WTC11 (cell line): ENCODE results near the gene SLC43A3. TPM values are rescaled to one million over a fixed set of nuclear protein-coding genes. Genes with fewer than 3 reads are reported as not detected.

Source experiments
- ATAC-seq: fragments of 200-7000 bp; cut with Tn5 transposase; 2 replicates; pipeline ENCODE4 v1.10.0; 2021; ENCODE audit warnings: mild to moderate bottlenecking, moderate library complexity
- CTCF ChIA-PET: fragments of 300-600 bp; sonication (Branson Sonifier 250); formaldehyde crosslinking; loops from one replicate; lab custom pipeline; 2021; ENCODE audit warnings: antibody characterized with exemption; lab: Charles Lee
- POLR2A ChIA-PET: fragments of 350-600 bp; sonication (Branson Sonifier 250); formaldehyde crosslinking; loops from one replicate; lab custom pipeline; 2021; ENCODE audit warnings: antibody characterized with exemption; lab: Charles Lee
- DNase-seq: peaks from one replicate; pipeline ENCODE4 v3.0.0; 2021; ENCODE audit warnings: low spot score
- H3K27ac Mint-ChIP-seq: 2 replicates; pipeline ENCODE4 v1.8.0; 2021; ENCODE audit warnings: mixed read lengths
- H3K27me3 Mint-ChIP-seq: 2 replicates; pipeline ENCODE4 v1.8.0; 2021; ENCODE audit warnings: low read depth, mild to moderate bottlenecking, moderate library complexity, mixed read lengths
- H3K36me3 Mint-ChIP-seq: 2 replicates; pipeline ENCODE4 v1.8.0; 2021; ENCODE audit warnings: mixed read lengths
- H3K4me1 Mint-ChIP-seq: 2 replicates; pipeline ENCODE4 v1.8.0; 2022; ENCODE audit warnings: mixed read lengths
- H3K4me3 Mint-ChIP-seq: 2 replicates; pipeline ENCODE4 v1.8.0; 2021; ENCODE audit warnings: mild to moderate bottlenecking, moderate library complexity, mixed read lengths
- H3K9me3 Mint-ChIP-seq: 2 replicates; pipeline ENCODE4 v1.8.0; 2021; ENCODE audit warnings: mixed read lengths
- CREM ChIP-seq: sonication (generic); formaldehyde crosslinking; IDR thresholded peaks from 2 replicates; pipeline ENCODE4 v1.8.1; 2022; ENCODE audit warnings: mild to moderate bottlenecking, missing genetic modification reagents, moderate library complexity
- E2F4 ChIP-seq: sonication (generic); formaldehyde crosslinking; IDR thresholded peaks from 2 replicates; pipeline ENCODE4 v1.8.1; 2022; ENCODE audit warnings: low read depth, mild to moderate bottlenecking, moderate library complexity, missing genetic modification reagents, borderline replicate concordance
- GABPB1 ChIP-seq: sonication (generic); formaldehyde crosslinking; IDR thresholded peaks from 2 replicates; pipeline ENCODE4 v1.8.1; 2023; ENCODE audit warnings: mild to moderate bottlenecking, missing genetic modification reagents
- GTF2I ChIP-seq: fragments of 250-450 bp; sonication (Bioruptor Pico); conservative IDR thresholded peaks from 2 replicates; pipeline ENCODE4 v1.4.0; 2021; ENCODE audit warnings: mild to moderate bottlenecking
- IRF1 ChIP-seq: sonication (generic); formaldehyde crosslinking; IDR thresholded peaks from 2 replicates; pipeline ENCODE4 v1.8.0; 2023; ENCODE audit warnings: missing genetic modification reagents
- KAT7 ChIP-seq: sonication (generic); formaldehyde crosslinking; IDR thresholded peaks from 2 replicates; pipeline ENCODE4 v1.8.1; 2023; ENCODE audit warnings: missing genetic modification reagents, mild to moderate bottlenecking, borderline replicate concordance
- NFYB ChIP-seq: sonication (generic); formaldehyde crosslinking; conservative IDR thresholded peaks from 2 replicates; pipeline ENCODE4 v1.8.0; 2022; ENCODE audit warnings: low read depth, missing genetic modification reagents
- SMAD4 ChIP-seq: sonication (generic); formaldehyde crosslinking; IDR thresholded peaks from 2 replicates; pipeline ENCODE4 v1.8.0; 2022; ENCODE audit warnings: mild to moderate bottlenecking, missing genetic modification reagents
- TCF7 ChIP-seq: sonication (generic); formaldehyde crosslinking; IDR thresholded peaks from 2 replicates; pipeline ENCODE4 v1.8.0; 2022; ENCODE audit warnings: mild to moderate bottlenecking, low read depth, missing genetic modification reagents, moderate library complexity
- total RNA-seq: library from RNA; stranded (reverse); gene quantifications from 3 replicates; pipeline ENCODE4 v1.2.3, GENCODE V29; 2021
- TF ChIP-seq, protein P1 (sequence below): sonication (generic); formaldehyde crosslinking; IDR thresholded peaks from 2 replicates; pipeline ENCODE4 v1.8.0; 2022; ENCODE audit warnings: mild to moderate bottlenecking, missing genetic modification reagents
- TF ChIP-seq, protein P2 (sequence below): sonication (generic); formaldehyde crosslinking; IDR thresholded peaks from 2 replicates; pipeline ENCODE4 v1.8.0; 2022; ENCODE audit warnings: missing genetic modification reagents
- TF ChIP-seq, protein P3 (sequence below): sonication (generic); formaldehyde crosslinking; IDR thresholded peaks from 2 replicates; pipeline ENCODE4 v1.8.1; 2023; ENCODE audit warnings: mild to moderate bottlenecking, missing genetic modification reagents, borderline replicate concordance
- TF ChIP-seq, protein P4 (sequence below): sonication (generic); formaldehyde crosslinking; IDR thresholded peaks from 2 replicates; pipeline ENCODE4 v1.8.0; 2022; ENCODE audit warnings: mild to moderate bottlenecking, missing genetic modification reagents

SLC43A3 gene
- total RNA-seq, 1 experiment from 2014 or later = 22.6 TPM

GRCh38 chr11:57438345-57439285, 11.7 kb upstream of the SLC43A3 start (continued):
- TF ChIP-seq, protein P1, sequence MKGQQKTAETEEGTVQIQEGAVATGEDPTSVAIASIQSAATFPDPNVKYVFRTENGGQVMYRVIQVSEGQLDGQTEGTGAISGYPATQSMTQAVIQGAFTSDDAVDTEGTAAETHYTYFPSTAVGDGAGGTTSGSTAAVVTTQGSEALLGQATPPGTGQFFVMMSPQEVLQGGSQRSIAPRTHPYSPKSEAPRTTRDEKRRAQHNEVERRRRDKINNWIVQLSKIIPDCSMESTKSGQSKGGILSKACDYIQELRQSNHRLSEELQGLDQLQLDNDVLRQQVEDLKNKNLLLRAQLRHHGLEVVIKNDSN (CRISPR knock-in tag) = no peak
- TF ChIP-seq, protein P2, sequence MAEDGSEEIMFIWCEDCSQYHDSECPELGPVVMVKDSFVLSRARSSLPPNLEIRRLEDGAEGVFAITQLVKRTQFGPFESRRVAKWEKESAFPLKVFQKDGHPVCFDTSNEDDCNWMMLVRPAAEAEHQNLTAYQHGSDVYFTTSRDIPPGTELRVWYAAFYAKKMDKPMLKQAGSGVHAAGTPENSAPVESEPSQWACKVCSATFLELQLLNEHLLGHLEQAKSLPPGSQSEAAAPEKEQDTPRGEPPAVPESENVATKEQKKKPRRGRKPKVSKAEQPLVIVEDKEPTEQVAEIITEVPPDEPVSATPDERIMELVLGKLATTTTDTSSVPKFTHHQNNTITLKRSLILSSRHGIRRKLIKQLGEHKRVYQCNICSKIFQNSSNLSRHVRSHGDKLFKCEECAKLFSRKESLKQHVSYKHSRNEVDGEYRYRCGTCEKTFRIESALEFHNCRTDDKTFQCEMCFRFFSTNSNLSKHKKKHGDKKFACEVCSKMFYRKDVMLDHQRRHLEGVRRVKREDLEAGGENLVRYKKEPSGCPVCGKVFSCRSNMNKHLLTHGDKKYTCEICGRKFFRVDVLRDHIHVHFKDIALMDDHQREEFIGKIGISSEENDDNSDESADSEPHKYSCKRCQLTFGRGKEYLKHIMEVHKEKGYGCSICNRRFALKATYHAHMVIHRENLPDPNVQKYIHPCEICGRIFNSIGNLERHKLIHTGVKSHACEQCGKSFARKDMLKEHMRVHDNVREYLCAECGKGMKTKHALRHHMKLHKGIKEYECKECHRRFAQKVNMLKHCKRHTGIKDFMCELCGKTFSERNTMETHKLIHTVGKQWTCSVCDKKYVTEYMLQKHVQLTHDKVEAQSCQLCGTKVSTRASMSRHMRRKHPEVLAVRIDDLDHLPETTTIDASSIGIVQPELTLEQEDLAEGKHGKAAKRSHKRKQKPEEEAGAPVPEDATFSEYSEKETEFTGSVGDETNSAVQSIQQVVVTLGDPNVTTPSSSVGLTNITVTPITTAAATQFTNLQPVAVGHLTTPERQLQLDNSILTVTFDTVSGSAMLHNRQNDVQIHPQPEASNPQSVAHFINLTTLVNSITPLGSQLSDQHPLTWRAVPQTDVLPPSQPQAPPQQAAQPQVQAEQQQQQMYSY (CRISPR knock-in tag) = no peak
- no peak for TF ChIP-seq GTF2I (CRISPR knock-in tag)
- no peak for TF ChIP-seq TCF7
- no peak for TF ChIP-seq NFYB (CRISPR knock-in tag)
- no peak for TF ChIP-seq E2F4 (CRISPR knock-in tag)

GRCh38 chr11:57436031-57436430, 9.1 kb upstream of the SLC43A3 start:
- H3K27me3 Mint-ChIP-seq = peaks cover 4% of the 10 kb centered on the region
- H3K4me1 Mint-ChIP-seq = peaks cover 2% of the 10 kb centered on the region; the same call in 1 of the 2 replicates
- H3K9me3 Mint-ChIP-seq = no peaks in the 10 kb centered on the region
- TF ChIP-seq CREM (CRISPR knock-in tag) (no peak), SMAD4 (CRISPR knock-in tag) (no peak), KAT7 (CRISPR knock-in tag) (no peak)
- TF ChIP-seq, protein P2 (CRISPR knock-in tag) = no peak
- TF ChIP-seq, all 79 proteins: peak for 0
- no peak for ATAC-seq
- ChIA-PET POLR2A (no interaction called here), CTCF (interaction anchor here (0.8 to 1.3 kb wide), 3 partner anchors 10 to 22 kb away, joined by 5 to 6 read pairs (median 5); partner anchors contain the start of gene SLC43A3)
- DNase-seq = no peak
- Mint-ChIP-seq H3K27ac (no peak overlapping the region), H3K36me3 (no peaks in the 10 kb centered on the region), H3K4me3 (no peak overlapping the region)

DNA sequence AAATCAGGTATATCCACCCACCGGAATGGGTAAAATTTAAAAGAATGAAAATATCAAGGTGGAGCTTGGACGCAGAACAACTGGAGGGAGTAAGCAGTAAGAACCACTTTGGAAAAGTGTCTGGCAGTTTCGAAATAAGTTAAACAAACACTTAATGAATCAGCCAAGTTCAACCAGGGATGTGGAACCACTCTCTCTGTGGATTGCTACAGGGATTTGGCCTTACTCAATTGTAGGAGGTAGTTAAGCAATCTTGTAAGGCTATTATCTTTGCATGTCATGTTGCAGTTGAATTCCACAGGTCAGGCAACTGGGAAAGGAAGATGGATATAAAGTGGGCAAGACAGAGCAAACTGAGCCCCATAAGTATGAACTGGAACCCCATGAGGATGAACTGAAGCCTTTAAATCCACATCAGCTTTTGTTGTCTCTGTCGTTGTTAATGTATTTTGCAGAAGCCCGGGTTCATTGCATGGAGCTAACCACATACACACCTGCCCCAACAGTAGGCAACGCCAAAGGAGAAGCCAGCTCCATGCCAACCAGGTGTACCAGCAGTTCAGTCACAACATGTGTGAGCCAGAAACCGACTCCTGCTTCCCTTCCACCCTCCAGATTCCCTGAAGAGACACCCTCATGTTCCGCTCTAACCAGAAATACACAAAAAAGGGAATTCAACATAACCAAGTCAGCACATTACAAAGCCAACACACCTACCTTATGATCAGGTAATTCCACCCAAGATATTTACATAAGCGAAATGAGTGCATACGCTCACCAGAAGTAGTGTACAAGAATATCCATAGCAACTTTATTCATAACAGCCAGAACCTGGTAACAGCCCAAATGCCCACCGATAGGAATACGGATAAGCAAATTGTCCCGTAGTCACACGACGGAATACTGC, 8.0 kb upstream of the SLC43A3 start:
- DNase-seq (no peak), ATAC-seq (no peak)
- no peak overlapping the region for H3K27ac Mint-ChIP-seq
- H3K4me1 Mint-ChIP-seq = peaks cover 2% of the 10 kb centered on the region; the same call in 1 of the 2 replicates
- ChIA-PET CTCF (interaction anchor here (1.1 kb wide), 1 partner anchor 75 kb away, joined by 3 read pairs; no protein-coding TSS in a partner anchor), POLR2A (no interaction called here)
- no peak overlapping the region for H3K4me3 Mint-ChIP-seq
- H3K27me3 Mint-ChIP-seq = peaks cover 7% of the 10 kb centered on the region
- no peaks in the 10 kb centered on the region for H3K36me3 Mint-ChIP-seq
- no peaks in the 10 kb centered on the region for H3K9me3 Mint-ChIP-seq
- TF ChIP-seq, protein P3, sequence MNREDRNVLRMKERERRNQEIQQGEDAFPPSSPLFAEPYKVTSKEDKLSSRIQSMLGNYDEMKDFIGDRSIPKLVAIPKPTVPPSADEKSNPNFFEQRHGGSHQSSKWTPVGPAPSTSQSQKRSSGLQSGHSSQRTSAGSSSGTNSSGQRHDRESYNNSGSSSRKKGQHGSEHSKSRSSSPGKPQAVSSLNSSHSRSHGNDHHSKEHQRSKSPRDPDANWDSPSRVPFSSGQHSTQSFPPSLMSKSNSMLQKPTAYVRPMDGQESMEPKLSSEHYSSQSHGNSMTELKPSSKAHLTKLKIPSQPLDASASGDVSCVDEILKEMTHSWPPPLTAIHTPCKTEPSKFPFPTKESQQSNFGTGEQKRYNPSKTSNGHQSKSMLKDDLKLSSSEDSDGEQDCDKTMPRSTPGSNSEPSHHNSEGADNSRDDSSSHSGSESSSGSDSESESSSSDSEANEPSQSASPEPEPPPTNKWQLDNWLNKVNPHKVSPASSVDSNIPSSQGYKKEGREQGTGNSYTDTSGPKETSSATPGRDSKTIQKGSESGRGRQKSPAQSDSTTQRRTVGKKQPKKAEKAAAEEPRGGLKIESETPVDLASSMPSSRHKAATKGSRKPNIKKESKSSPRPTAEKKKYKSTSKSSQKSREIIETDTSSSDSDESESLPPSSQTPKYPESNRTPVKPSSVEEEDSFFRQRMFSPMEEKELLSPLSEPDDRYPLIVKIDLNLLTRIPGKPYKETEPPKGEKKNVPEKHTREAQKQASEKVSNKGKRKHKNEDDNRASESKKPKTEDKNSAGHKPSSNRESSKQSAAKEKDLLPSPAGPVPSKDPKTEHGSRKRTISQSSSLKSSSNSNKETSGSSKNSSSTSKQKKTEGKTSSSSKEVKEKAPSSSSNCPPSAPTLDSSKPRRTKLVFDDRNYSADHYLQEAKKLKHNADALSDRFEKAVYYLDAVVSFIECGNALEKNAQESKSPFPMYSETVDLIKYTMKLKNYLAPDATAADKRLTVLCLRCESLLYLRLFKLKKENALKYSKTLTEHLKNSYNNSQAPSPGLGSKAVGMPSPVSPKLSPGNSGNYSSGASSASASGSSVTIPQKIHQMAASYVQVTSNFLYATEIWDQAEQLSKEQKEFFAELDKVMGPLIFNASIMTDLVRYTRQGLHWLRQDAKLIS (CRISPR knock-in tag) = no peak
- TF ChIP-seq GABPB1 (CRISPR knock-in tag) (peak; percentile 97), IRF1 (CRISPR knock-in tag) (no peak)
- TF ChIP-seq, protein P4, sequence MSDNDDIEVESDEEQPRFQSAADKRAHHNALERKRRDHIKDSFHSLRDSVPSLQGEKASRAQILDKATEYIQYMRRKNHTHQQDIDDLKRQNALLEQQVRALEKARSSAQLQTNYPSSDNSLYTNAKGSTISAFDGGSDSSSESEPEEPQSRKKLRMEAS (CRISPR knock-in tag) = no peak
